Activated T-cell treated with anti-CD3 and anti-CD28 coated beads, Interleukin-2, amount 50 U/mL, for 1 hour (primary cell): ENCODE results near the gene SGCD.

ENCODE experiments used
- DNase-seq: peaks from one replicate; pipeline ENCODE4 v3.0.0-alpha.2; 2020

The SGCD gene

GRCh38 chr5:156405988-156406387 lies 79.0 kb downstream of the SGCD start:
- DNase-seq: no peak

DNA sequence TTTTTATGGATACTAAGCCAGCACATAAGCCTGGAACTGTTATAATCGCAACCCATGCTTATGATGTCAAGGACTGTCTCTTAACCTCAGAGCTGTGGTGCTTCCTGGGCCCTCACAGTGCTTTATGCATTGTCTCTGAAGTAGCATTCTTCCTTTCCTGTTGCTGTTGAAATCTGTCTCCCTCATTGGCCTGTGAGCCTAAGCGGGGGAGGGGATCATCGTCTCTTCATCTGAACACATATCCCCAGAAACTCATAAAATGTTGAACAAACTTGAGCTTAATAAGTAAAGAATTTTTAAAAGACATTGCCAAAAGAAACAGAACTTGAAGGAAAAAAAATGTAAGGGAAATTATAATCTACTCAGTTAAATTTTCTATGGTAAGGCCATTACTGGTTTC lies 80.3 kb downstream of the SGCD start:
- DNase-seq: no peak

DNA sequence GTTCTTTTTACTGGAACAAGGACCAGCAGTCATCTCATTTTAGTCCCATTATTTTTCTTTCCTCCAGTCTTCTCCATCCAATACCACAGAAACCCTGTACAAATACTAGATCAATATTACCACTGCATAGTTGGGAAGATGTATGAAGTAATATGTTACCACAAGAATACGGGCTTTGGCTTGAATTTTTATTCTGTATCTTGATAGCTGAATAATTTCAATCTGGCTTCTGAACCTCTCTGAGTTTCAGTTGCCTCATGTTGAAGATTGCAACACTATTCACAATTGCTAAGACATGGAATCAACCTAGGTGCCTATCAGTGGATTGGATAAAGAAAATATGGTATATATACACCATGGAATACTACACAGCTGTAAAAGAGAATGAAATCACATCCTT lies 82.9 kb downstream of the SGCD start:
- DNase-seq: no peak

DNA sequence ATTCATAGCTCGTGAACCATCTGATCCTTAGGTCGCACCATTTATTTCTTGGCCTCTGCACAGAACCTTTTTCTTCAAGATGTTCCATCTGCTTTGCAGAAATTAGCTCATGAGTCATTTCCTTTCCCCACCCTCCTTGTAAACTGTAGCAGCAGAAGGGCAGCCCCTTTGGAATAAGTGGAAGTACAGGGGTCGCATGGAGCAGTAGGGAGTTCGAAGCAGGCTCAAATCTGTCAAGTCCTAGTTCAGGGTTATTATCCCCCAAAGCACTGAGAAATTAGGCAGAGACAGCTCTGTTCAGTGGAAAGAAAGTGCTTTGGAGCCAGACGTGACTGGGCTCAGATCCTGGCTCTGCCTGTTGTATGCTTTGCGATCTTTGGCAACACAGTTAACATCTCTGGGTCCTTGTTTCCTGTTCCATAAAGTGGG lies 84.2 kb downstream of the SGCD start:
- no peak for DNase-seq

- no peak for DNase-seq
These were observed 85.0 kb downstream of the SGCD start for GRCh38 chr5:156411957-156412356.

GRCh38 chr5:156414391-156414790 lies 87.4 kb downstream of the SGCD start:
- no peak for DNase-seq

GRCh38 chr5:156419661-156420060 lies 92.7 kb downstream of the SGCD start:
- DNase-seq: no peak

GRCh38 chr5:156420665-156421064 lies 93.7 kb downstream of the SGCD start:
- no peak for DNase-seq

- DNase-seq: no peak
These were observed 94.8 kb downstream of the SGCD start for GRCh38 chr5:156421798-156422197.

DNA sequence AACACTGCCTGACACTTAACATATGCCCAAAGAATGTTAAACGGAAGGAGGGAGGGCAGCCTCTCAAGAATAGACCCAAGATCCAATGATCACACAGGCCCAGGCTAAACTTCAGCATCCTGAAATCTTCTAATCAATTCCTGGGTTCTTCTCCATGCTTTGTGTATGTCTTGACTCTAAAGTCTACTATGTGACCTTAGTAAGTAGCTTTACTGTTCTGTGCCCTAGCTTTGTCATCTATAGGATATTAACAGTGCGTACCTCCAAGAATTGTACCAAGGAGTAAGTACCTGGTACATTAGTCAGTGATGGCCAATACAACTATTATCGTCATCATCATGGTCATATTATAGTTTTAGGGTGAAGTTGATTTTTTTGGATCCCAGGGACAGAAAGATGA lies 96.6 kb downstream of the SGCD start:
- no peak for DNase-seq

- DNase-seq: no peak
These were observed 100.4 kb downstream of the SGCD start for GRCh38 chr5:156427315-156427714.

DNA sequence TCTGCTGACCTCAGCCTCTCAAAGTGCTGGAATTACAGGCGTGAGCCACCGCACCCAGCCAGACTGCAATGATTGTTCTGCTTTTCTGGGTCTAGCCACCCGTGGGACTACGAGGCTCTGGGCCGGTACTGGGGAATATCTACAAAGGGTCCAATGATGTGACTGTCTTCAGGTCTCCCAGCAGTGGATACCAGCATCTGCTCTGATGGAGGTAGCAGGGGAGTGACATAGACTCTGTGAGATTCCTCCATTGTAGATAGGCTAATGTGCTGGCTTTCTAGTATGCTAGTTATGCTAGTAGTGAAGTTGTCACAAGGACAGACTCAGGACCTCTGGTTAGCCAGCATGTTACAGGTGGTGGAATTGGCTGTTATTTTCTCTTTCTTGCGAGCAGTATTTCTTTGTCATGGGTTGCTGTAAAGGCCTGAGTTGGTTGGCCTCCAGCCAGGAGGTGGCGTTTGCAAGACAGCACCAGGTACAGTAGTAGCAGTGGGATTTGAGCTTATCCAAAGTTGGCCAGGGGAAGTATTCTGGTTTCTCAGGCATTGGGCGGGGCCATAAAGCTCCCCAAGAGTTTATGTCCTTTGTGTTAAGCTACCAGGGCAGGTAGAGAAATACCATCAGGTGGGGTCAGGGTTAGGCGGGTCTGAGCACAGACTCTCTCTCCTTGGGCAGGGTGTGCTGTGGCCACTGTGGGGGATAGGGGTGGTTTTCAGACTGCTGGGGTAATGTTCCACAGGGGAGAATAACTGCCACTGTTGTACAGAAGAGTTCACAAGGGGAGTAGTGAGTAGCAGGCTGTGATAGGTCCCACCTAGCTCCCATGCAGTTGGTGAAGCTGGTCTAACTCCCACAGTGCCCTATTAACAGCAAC lies 105.2 kb downstream of the SGCD start:
- no peak for DNase-seq

GRCh38 chr5:156432830-156433105 lies 105.8 kb downstream of the SGCD start:
- no peak for DNase-seq

- DNase-seq: no peak
These were observed 107.5 kb downstream of the SGCD start for GRCh38 chr5:156434471-156434870.

DNA sequence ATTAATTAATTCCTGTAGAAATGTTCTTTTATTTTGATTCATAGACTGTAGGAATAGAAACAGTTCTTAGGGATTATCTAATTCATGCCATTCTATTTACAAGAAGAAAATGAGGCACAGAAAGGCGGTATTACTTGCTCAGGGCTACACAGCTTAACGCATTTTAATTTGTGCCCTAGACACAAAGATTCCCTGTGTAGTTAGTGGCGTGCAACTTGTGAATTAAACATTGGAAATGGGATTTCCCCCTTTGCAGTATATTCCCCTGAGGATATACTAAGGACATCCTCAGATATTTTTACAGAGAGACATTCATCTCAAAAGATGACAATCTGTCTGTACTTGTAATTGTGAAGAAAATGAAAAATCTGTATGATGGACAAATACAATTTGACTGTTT lies 108.1 kb downstream of the SGCD start:
- no peak for DNase-seq

GRCh38 chr5:156438076-156438475 lies 111.1 kb downstream of the SGCD start:
- DNase-seq: no peak

DNA sequence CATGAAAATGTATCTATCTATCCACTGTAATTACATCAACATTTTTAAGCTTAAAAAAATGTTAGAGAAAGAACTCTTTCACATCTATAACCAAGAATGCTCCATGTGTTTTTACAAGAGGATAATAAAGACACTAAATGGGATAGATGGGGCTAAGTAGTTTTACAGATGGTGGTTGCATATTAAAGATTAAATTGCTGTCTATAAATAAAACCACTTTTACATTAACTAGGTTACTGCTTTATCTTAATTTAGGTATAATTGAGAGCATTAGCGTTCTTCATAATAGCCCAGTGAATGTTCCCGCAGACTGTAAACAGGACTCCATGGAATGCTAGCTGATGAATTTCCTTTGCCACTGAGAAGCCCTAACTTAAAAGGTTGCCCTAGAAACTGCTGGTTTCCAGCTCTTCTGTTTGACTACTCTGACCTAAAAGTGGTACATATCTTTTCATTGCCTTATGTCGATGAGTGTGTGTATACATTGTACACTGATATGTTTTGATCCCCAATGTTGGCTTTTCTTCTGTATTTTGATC lies 117.9 kb downstream of the SGCD start:
- DNase-seq: no peak

DNA sequence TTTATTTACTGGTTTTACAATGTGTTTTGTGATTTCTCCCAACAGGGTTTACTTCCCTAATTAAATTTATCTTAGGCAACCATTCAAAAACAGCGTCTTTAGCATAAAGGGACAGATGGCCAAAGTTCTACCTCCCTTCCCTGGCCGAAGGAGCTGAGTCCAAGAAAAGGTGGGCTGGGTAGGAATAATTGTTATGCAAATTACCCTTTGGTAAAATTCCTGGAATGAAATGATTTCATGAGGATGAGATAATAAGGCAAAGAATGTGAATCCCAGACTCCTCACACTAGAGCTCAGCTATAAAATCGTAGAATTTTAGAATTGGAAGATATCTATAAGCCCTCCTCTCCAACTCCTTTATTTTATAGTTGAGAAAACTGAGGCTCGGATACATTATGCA lies 119.6 kb downstream of the SGCD start:
- no peak for DNase-seq

- DNase-seq: no peak
These were observed 123.8 kb downstream of the SGCD start for GRCh38 chr5:156450778-156451177.

DNA sequence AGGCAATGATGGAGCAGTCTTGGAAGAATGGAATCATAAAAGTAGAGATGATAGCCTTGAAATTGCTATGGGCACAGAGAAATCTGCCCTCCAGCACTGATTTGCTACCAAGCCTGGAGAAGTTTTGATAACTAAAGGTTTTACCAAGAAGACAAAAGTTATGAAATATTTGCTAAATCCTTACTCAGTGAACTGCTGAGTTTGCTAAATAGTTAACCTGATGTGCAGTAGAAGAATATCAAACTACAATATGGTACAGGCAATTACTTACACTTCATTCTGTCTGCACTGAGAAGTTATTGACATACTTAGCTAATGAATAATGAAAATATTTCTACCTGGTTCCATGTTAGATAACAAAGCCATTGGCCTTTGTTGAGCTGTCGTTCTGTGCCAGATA lies 124.5 kb downstream of the SGCD start:
- no peak for DNase-seq

DNA sequence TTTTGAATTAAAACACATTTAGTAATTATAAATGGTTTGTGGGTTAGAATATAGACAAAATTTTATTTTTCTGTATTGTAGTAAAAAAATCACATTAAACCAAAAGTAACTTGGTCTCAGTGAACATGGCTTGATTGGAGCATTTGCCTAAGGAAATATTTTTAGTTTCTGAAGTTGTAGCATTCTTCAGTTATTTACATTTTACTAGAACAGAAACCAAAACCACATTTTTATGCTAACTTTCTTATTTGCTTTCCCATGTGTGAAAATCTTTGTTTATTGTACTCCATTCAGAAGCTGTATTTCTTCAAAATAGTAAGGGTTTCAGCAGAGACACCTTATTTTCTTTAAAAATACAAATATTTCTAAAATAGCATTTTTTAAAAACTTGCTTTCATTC lies 129.9 kb downstream of the SGCD start:
- no peak for DNase-seq

GRCh38 chr5:156459812-156460385 lies 132.9 kb downstream of the SGCD start:
- DNase-seq: no peak

DNA sequence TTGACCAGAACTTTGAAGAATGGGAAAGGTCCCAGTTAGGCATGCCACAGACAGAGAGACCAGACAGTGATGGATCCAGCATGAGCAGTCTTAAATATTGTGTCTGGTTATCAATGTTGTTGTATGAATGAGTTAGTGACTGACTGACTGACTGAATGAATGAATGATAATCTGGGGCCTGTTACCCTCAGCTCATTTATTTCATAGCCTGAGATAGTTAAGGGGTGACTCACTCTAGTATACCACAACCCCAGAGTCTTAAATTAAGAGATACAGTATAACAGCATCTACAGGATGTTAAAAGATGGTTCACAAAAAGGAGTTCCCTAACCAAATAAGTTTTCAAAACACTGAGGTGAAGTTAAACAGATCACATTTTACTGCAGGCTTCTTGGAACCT lies 133.5 kb downstream of the SGCD start:
- DNase-seq: no peak

GRCh38 chr5:156466871-156467270 lies 139.9 kb downstream of the SGCD start:
- no peak for DNase-seq

DNA sequence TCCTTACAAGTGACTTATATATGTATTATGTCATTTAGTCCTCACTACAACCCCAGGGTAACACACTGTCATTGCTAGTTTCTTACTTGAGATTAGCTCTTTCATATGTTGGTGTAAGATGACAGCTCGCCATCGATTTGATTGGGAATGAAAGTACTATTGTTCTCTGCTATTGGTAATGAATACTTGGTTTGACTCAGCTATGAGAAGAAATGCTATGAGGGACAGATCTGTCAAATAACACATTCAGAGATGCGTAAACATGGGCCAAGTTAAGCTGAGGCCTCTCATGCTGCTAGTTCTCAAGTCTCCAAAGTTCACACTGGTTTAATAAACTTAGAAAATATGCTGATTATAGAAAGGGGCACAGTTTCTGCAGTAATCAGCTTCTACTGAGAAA lies 142.7 kb downstream of the SGCD start:
- no peak for DNase-seq
